Measurements from ENCODE around the gene SHB.
A peak's percentile ranks its signal among the peaks of the same experiment; 100 is the strongest.

SHB gene

GRCh38 chr9:38068701-38069628, at the start of gene SHB:
Gene SHB (minus strand): TSS chr9:38069227. CDS start chr9:38068645, 582 bp downstream.
- TF ChIP-seq EZH2phosphoT487 (conservative IDR thresholded peaks at IDR 0.05; ENCODE audit: low read length) (no peak), CTCF (IDR thresholded peaks at IDR 0.05; ENCODE audit: insufficient read depth, low read length, poor library complexity, severe bottlenecking) (peak; percentile 18)
- Histone ChIP-seq H3K9me3 (ENCODE audit: insufficient read depth, low read length) (no peaks in the 10 kb centered on the region), H3K27ac (ENCODE audit: low read depth, low read length) (no peak within 1 kb of the TSS), H3K4me3 (ENCODE audit: insufficient read depth, low read length, poor library complexity, severe bottlenecking) (peak within 1 kb of the TSS; percentile 93), H2AFZ (ENCODE audit: low read depth, low read length, severe bottlenecking) (peak within 1 kb of the TSS; percentile 99), H4K20me1 (ENCODE audit: low read depth, low read length) (no peaks in the 10 kb centered on the region), H3K4me2 (ENCODE audit: low read depth, low read length, poor library complexity, severe bottlenecking) (peak within 1 kb of the TSS; percentile 95), H3K9me2 (replicated peaks; ENCODE audit: insufficient read depth, low read length) (no peaks in the 10 kb centered on the region), H3K27me3 (ENCODE audit: low read length) (no peaks in the 10 kb centered on the region), H3K9ac (ENCODE audit: low read length) (peak within 1 kb of the TSS; percentile 84), H3K36me3 (ENCODE audit: low read length) (no peaks in the 10 kb centered on the region), H3K79me2 (ENCODE audit: insufficient read depth, low read length) (no peaks in the 10 kb centered on the region), H3F3A (ENCODE audit: insufficient read depth) (no peaks in the 10 kb centered on the region)

- no peaks in the 10 kb centered on the region for H3F3A ChIP-seq (ENCODE audit: insufficient read depth)
- no peaks in the 10 kb centered on the region for H3K9me3 ChIP-seq (ENCODE audit: insufficient read depth, low read length)
- no peak overlapping the region for H3K4me3 ChIP-seq (ENCODE audit: insufficient read depth, low read length, poor library complexity, severe bottlenecking)
- H3K27me3 ChIP-seq (ENCODE audit: low read length), result no peaks in the 10 kb centered on the region
- H3K79me2 ChIP-seq (ENCODE audit: insufficient read depth, low read length), result no peaks in the 10 kb centered on the region
- H3K9me2 ChIP-seq (replicated peaks; ENCODE audit: insufficient read depth, low read length), result no peaks in the 10 kb centered on the region
- H2AFZ ChIP-seq (ENCODE audit: low read depth, low read length, severe bottlenecking), result no peak overlapping the region
- no peaks in the 10 kb centered on the region for H4K20me1 ChIP-seq (ENCODE audit: low read depth, low read length)
- H3K36me3 ChIP-seq (ENCODE audit: low read length), result no peaks in the 10 kb centered on the region
- H3K27ac ChIP-seq (ENCODE audit: low read depth, low read length), result no peak overlapping the region
- H3K9ac ChIP-seq (ENCODE audit: low read length), result no peak overlapping the region
- TF ChIP-seq EZH2phosphoT487 (conservative IDR thresholded peaks at IDR 0.05; ENCODE audit: low read length), result no peak
- no peak overlapping the region for H3K4me2 ChIP-seq (ENCODE audit: low read depth, low read length, poor library complexity, severe bottlenecking)
Observed at GRCh38 chr9:38117651-38118050, 48.6 kb upstream of the SHB start.

GRCh38 chr9:38114905-38115304, 45.9 kb upstream of the SHB start:
- H3K27ac ChIP-seq (ENCODE audit: low read depth, low read length), result no peak overlapping the region
- H3K9ac ChIP-seq (ENCODE audit: low read length), result no peak overlapping the region
- no peak overlapping the region for H3K4me3 ChIP-seq (ENCODE audit: insufficient read depth, low read length, poor library complexity, severe bottlenecking)
- H3F3A ChIP-seq (ENCODE audit: insufficient read depth), result no peaks in the 10 kb centered on the region
- H2AFZ ChIP-seq (ENCODE audit: low read depth, low read length, severe bottlenecking), result no peak overlapping the region
- TF ChIP-seq EZH2phosphoT487 (conservative IDR thresholded peaks at IDR 0.05; ENCODE audit: low read length) (no peak), CTCF (IDR thresholded peaks at IDR 0.05; ENCODE audit: insufficient read depth, low read length, poor library complexity, severe bottlenecking) (no peak)
- H3K36me3 ChIP-seq (ENCODE audit: low read length), result no peaks in the 10 kb centered on the region
- H3K27me3 ChIP-seq (ENCODE audit: low read length), result no peaks in the 10 kb centered on the region
- no peaks in the 10 kb centered on the region for H3K79me2 ChIP-seq (ENCODE audit: insufficient read depth, low read length)
- H4K20me1 ChIP-seq (ENCODE audit: low read depth, low read length), result no peaks in the 10 kb centered on the region
- H3K9me3 ChIP-seq (ENCODE audit: insufficient read depth, low read length), result no peaks in the 10 kb centered on the region
- no peak overlapping the region for H3K4me2 ChIP-seq (ENCODE audit: low read depth, low read length, poor library complexity, severe bottlenecking)
- H3K9me2 ChIP-seq (replicated peaks; ENCODE audit: insufficient read depth, low read length), result no peaks in the 10 kb centered on the region

- TF ChIP-seq EZH2phosphoT487 (conservative IDR thresholded peaks at IDR 0.05; ENCODE audit: low read length) (no peak), CTCF (IDR thresholded peaks at IDR 0.05; ENCODE audit: insufficient read depth, low read length, poor library complexity, severe bottlenecking) (no peak)
- H3F3A ChIP-seq (ENCODE audit: insufficient read depth), result no peaks in the 10 kb centered on the region
- H4K20me1 ChIP-seq (ENCODE audit: low read depth, low read length), result no peaks in the 10 kb centered on the region
- no peaks in the 10 kb centered on the region for H3K27me3 ChIP-seq (ENCODE audit: low read length)
- H3K9me2 ChIP-seq (replicated peaks; ENCODE audit: insufficient read depth, low read length), result no peaks in the 10 kb centered on the region
- H2AFZ ChIP-seq (ENCODE audit: low read depth, low read length, severe bottlenecking), result no peak overlapping the region
- no peaks in the 10 kb centered on the region for H3K79me2 ChIP-seq (ENCODE audit: insufficient read depth, low read length)
- H3K9ac ChIP-seq (ENCODE audit: low read length), result no peak overlapping the region
- no peaks in the 10 kb centered on the region for H3K9me3 ChIP-seq (ENCODE audit: insufficient read depth, low read length)
- no peak overlapping the region for H3K4me2 ChIP-seq (ENCODE audit: low read depth, low read length, poor library complexity, severe bottlenecking)
- no peak overlapping the region for H3K27ac ChIP-seq (ENCODE audit: low read depth, low read length)
- no peak overlapping the region for H3K4me3 ChIP-seq (ENCODE audit: insufficient read depth, low read length, poor library complexity, severe bottlenecking)
- H3K36me3 ChIP-seq (ENCODE audit: low read length), result no peaks in the 10 kb centered on the region
Observed at GRCh38 chr9:38112456-38112855, 43.4 kb upstream of the SHB start.
